K562 (cell line): ENCODE data around the gene ARHGAP33. TPM values are rescaled to one million over a fixed set of nuclear protein-coding genes. Genes with fewer than 3 reads are reported as not detected.
A peak's percentile ranks its signal among the peaks of the same experiment; 100 is the strongest.

ENCODE experiments used
- OTX1 ChIP-seq: fragments of 450-650 bp; formaldehyde crosslinking; IDR thresholded peaks from 2 replicates; pipeline ENCODE4 v1.4.0; 2022; ENCODE audit warnings: mild to moderate bottlenecking
- RB1 ChIP-seq: fragments of 450-650 bp; IDR thresholded peaks from 2 replicates; pipeline ENCODE4 v1.6.1; 2017; ENCODE audit warnings: low read depth, mild to moderate bottlenecking
- ZKSCAN3 ChIP-seq: fragments of 250-450 bp; sonication (Bioruptor Pico); IDR thresholded peaks from 2 replicates; pipeline ENCODE4 v1.4.0; 2020
- polyA plus RNA-seq, 8 experiments: library from polyadenylated mRNA; depleted of rRNA in 4 of 8; stranded (reverse) in 5 of 8; unstranded in 3 of 8; fragments of >200 nt; fragmentation: Nextera tagmentation in 2 of 8; fragmentation: Illumina TruSeq in 1 of 8; extraction: Ambion mirVana in 2 of 8; extraction: Trizol in 1 of 8; gene quantifications; 2 replicates each; pipeline versions ENCODE4 v1.2.1 to v1.2.3, GENCODE V29; 2011 to 2014; ENCODE audit warnings: inconsistent platforms in 1 of 8, missing spikeins in 1 of 8
- total RNA-seq, 7 experiments: library from RNA; depleted of rRNA in 6 of 7; stranded (reverse); fragments of >200 nt in 6 of 7; fragmentation: Illumina TruSeq in 2 of 7; extraction: Trizol in 2 of 7; gene quantifications; 2 replicates each; pipeline versions ENCODE4 v1.2.1 to v1.2.3, GENCODE V29; 2011 to 2021; ENCODE audit warnings: low replicate concordance in 1 of 7
- TF ChIP-seq, protein P1 (sequence below), 2 experiments: fragments of 450-650 bp; formaldehyde crosslinking in 1 of 2; IDR thresholded peaks; 2 replicates each; pipeline versions ENCODE4 v1.4.0 to v1.6.1; 2014 to 2020; ENCODE audit warnings: mild to moderate bottlenecking in 2 of 2, borderline replicate concordance in 1 of 2, low read depth in 1 of 2
- TF ChIP-seq, protein P2 (sequence below), 3 experiments: fragments of 200-800 bp in 1 of 3; fragments of 250-450 bp in 1 of 3; fragments of 450-650 bp in 1 of 3; sonication (Bioruptor Pico) in 1 of 3; sonication (Bioruptor generic) in 1 of 3; formaldehyde crosslinking in 1 of 3; IDR thresholded peaks; 2 replicates each; pipeline versions ENCODE4 v1.6.1 to v1.8.0; 2016 to 2022; ENCODE audit warnings: mild to moderate bottlenecking in 2 of 3, missing genetic modification characterization in 2 of 3, missing compliant biosample characterization in 1 of 3, moderate library complexity in 1 of 3
- TF ChIP-seq, protein P3 (sequence below): sonication (generic); IDR thresholded peaks from 2 replicates; pipeline ENCODE4 v1.6.1; 2016

Gene ARHGAP33
- total and polyA plus RNA-seq, 9 of the 15 experiments (the other 6 are each of a cell fraction or from before 2014, with no cell fraction given), result 0.06 to 26.6 (median 1.6) TPM; not detected in 1

DNA sequence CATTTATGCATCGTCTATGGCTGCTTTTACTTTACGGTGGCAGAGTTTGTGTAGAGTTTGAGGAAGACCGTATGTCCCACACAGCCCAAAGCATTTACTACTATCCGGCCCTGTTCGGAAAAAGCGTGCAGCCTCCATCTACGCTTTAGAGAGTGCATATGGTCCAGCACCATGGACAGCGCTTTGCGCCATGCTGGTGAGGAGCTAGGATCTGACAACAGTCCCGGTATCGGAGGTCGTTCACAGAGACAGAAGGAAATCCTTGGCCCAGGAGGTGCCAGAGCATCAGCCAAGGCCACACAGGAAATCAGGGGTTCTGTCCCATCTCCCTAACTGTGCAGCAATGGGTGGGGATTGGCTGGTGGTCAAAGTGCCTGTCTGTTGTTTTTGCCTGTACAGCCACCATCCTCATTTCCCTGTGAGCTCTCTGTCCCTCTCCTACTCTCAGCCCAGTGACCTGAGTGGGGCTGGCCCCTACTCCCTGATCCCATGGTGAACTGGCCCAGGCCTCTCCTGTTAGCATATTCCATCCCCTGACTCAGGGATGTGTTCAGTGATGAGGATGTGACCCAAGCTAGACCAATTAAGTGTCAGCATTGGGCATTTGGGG lies 53.4 kb downstream of the ARHGAP33 start (continued):
- TF ChIP-seq, protein P1, sequence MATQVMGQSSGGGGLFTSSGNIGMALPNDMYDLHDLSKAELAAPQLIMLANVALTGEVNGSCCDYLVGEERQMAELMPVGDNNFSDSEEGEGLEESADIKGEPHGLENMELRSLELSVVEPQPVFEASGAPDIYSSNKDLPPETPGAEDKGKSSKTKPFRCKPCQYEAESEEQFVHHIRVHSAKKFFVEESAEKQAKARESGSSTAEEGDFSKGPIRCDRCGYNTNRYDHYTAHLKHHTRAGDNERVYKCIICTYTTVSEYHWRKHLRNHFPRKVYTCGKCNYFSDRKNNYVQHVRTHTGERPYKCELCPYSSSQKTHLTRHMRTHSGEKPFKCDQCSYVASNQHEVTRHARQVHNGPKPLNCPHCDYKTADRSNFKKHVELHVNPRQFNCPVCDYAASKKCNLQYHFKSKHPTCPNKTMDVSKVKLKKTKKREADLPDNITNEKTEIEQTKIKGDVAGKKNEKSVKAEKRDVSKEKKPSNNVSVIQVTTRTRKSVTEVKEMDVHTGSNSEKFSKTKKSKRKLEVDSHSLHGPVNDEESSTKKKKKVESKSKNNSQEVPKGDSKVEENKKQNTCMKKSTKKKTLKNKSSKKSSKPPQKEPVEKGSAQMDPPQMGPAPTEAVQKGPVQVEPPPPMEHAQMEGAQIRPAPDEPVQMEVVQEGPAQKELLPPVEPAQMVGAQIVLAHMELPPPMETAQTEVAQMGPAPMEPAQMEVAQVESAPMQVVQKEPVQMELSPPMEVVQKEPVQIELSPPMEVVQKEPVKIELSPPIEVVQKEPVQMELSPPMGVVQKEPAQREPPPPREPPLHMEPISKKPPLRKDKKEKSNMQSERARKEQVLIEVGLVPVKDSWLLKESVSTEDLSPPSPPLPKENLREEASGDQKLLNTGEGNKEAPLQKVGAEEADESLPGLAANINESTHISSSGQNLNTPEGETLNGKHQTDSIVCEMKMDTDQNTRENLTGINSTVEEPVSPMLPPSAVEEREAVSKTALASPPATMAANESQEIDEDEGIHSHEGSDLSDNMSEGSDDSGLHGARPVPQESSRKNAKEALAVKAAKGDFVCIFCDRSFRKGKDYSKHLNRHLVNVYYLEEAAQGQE (IDR thresholded peaks at IDR 0.05; ENCODE audit: borderline replicate concordance), result peak; percentile 100
- TF ChIP-seq, protein P1 (CRISPR knock-in tag; IDR thresholded peaks at IDR 0.05; ENCODE audit: low read depth), result peak; percentile 98
- TF ChIP-seq, protein P2, sequence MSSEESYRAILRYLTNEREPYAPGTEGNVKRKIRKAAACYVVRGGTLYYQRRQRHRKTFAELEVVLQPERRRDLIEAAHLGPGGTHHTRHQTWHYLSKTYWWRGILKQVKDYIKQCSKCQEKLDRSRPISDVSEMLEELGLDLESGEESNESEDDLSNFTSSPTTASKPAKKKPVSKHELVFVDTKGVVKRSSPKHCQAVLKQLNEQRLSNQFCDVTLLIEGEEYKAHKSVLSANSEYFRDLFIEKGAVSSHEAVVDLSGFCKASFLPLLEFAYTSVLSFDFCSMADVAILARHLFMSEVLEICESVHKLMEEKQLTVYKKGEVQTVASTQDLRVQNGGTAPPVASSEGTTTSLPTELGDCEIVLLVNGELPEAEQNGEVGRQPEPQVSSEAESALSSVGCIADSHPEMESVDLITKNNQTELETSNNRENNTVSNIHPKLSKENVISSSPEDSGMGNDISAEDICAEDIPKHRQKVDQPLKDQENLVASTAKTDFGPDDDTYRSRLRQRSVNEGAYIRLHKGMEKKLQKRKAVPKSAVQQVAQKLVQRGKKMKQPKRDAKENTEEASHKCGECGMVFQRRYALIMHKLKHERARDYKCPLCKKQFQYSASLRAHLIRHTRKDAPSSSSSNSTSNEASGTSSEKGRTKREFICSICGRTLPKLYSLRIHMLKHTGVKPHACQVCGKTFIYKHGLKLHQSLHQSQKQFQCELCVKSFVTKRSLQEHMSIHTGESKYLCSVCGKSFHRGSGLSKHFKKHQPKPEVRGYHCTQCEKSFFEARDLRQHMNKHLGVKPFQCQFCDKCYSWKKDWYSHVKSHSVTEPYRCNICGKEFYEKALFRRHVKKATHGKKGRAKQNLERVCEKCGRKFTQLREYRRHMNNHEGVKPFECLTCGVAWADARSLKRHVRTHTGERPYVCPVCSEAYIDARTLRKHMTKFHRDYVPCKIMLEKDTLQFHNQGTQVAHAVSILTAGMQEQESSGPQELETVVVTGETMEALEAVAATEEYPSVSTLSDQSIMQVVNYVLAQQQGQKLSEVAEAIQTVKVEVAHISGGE (CRISPR knock-in tag; IDR thresholded peaks at IDR 0.05), result no peak
- TF ChIP-seq RB1 (no peak), OTX1 (CRISPR knock-in tag) (no peak), ZKSCAN3 (CRISPR knock-in tag) (no peak)
- TF ChIP-seq, protein P3, sequence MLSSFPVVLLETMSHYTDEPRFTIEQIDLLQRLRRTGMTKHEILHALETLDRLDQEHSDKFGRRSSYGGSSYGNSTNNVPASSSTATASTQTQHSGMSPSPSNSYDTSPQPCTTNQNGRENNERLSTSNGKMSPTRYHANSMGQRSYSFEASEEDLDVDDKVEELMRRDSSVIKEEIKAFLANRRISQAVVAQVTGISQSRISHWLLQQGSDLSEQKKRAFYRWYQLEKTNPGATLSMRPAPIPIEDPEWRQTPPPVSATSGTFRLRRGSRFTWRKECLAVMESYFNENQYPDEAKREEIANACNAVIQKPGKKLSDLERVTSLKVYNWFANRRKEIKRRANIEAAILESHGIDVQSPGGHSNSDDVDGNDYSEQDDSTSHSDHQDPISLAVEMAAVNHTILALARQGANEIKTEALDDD, result no peak
